NK-92 (cell line): ENCODE data around the gene LPIN2.

Source experiments
- DNase-seq: peaks from one replicate; lab custom pipeline; 2025; ENCODE audit not compliant: unreplicated experiment; lab: John Stamatoyannopoulos, UW

LPIN2 gene

GRCh38 chr18:2984091-2984490, 28.9 kb downstream of the LPIN2 start:
- DNase-seq = no peak

GRCh38 chr18:2983296-2983695, 29.6 kb downstream of the LPIN2 start:
- no peak for DNase-seq

GRCh38 chr18:2982452-2983269, 30.3 kb downstream of the LPIN2 start:
- no peak for DNase-seq

- no peak for DNase-seq
Measured at GRCh38 chr18:2982022-2982421, 30.9 kb downstream of the LPIN2 start.

GRCh38 chr18:2981212-2981728, 31.7 kb downstream of the LPIN2 start:
- no peak for DNase-seq

GRCh38 chr18:2979871-2980790, 32.8 kb downstream of the LPIN2 start:
- DNase-seq = no peak

GRCh38 chr18:2979129-2979528, 33.8 kb downstream of the LPIN2 start:
- DNase-seq = no peak

GRCh38 chr18:2978661-2979106, 34.3 kb downstream of the LPIN2 start:
- no peak for DNase-seq

GRCh38 chr18:2978208-2978607, 34.7 kb downstream of the LPIN2 start:
- no peak for DNase-seq

GRCh38 chr18:2976218-2977132, 36.5 kb downstream of the LPIN2 start:
- no peak for DNase-seq

- DNase-seq = no peak
Measured at GRCh38 chr18:2974731-2975130, 38.2 kb downstream of the LPIN2 start.

- DNase-seq = no peak
Measured at GRCh38 chr18:2971741-2972552, 41.0 kb downstream of the LPIN2 start.

- no peak for DNase-seq
Measured at GRCh38 chr18:2970772-2971659, 41.9 kb downstream of the LPIN2 start.

- DNase-seq = no peak
Measured at GRCh38 chr18:2970344-2970743, 42.6 kb downstream of the LPIN2 start.

GRCh38 chr18:2969695-2970094, 43.2 kb downstream of the LPIN2 start:
- no peak for DNase-seq

GRCh38 chr18:2968606-2969005, 44.3 kb downstream of the LPIN2 start:
- no peak for DNase-seq

- no peak for DNase-seq
Measured at GRCh38 chr18:2967820-2968219, 45.1 kb downstream of the LPIN2 start.

- DNase-seq = no peak
Measured at GRCh38 chr18:2967357-2967756, 45.6 kb downstream of the LPIN2 start.

GRCh38 chr18:2966560-2966959, 46.4 kb downstream of the LPIN2 start:
- no peak for DNase-seq
